Measurements from ENCODE around the gene MADCAM1.
"Not testable (repeated sequence)": the region's sequence is repeated elsewhere in the genome, so short reads cannot be mapped to it uniquely, and the experiment has no call there.

Gene MADCAM1

GRCh38 chr19:465056-465816 is 31.1 kb upstream of the MADCAM1 start:
- DNase-seq = no peak

DNA sequence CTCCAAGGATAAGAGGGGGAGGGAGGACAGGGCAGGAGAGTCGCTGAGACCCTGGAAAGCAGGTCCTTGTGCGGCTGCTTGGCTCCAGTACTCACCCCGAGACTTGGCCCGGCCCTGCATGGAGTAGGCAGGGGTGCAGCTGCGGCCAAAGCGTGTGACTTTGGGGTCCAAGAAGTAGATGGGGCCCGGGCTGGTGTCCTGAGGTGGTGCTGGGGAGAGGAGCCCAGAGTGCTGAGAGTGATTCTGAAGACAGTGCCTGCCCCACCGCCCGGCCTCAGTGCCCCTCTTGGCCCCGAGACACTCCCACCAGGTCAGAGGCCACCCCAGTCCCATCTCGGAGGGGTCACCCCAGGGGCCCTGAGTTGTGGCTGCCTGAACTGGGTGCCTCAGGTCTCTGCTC is 28.7 kb upstream of the MADCAM1 start:
- no peak for DNase-seq

DNA sequence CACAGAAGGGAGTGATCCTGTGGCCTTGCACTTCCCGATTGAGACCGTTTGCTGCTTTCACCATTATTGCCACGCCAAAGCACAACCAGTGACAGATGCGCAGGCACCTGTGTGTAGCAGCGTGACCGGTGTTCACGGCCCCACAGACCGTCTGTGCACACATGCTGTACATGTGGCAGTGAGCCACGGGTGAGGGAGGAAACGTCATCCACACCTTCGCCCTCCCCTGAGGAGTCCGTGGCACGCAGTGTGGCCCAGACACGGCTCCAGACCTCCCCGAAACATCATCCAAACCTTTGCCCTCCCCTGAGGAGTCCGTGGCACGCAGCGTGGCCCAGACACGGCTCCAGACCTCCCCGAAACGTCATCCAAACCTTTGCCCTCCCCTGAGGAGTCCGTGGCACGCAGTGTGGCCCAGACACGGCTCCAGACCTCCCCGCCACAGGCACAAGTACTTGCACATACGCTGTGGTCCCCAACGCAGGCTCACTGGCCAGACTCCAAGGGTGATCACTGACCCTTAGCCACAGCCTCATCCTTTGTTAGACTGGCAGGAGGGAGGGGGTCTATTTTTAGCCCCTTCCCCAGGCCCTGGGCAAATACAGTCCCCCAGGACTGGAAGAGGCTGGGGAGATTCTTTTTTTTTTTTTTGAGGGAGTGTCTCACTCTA is 27.6 kb upstream of the MADCAM1 start:
- no peak for DNase-seq

DNA sequence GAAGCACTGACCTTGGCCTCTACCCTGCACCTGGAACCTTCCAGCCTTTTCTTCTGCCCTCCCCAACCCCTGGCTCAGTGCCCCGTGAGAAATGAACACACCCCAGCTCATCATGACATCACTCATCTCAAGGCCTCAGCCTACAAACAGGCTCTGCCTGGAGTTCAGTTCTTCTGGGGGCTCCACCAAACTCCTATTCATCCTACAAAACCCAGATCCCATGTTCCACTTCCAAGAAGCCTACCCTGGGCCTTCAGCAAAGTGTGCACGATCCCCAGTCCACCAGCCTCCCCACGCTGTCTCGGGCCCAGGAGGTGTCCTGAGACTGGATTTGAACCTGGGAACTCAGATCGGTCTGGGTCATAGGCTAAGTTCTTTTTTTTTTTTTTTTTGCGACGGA is 26.5 kb upstream of the MADCAM1 start:
- no peak for DNase-seq

DNA sequence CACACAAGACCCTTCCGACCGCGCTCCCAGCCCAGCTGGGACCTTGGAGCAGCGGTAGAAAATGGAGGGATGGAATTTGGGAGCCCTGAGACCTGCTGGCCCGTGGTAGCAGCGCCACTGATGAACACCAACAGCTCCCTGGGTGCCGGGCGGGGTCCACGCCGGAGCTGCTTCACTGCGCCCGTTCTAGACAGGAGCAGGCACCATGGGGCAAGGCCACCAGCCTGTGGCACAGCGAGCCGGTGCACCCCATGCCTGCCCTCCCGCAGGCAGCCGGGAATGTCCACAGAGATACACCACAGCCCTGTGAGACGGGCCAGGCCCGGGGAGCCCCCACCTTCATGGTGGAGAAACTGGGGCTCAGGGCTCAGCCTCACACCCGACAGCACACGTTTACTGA is 25.6 kb upstream of the MADCAM1 start:
- no peak for DNase-seq

- no peak for DNase-seq
Observed at GRCh38 chr19:472005-472858, 24.1 kb upstream of the MADCAM1 start.

- DNase-seq = no peak
Observed at GRCh38 chr19:474126-475078, 21.9 kb upstream of the MADCAM1 start.

GRCh38 chr19:475360-475759 is 20.9 kb upstream of the MADCAM1 start:
- no peak for DNase-seq

DNA sequence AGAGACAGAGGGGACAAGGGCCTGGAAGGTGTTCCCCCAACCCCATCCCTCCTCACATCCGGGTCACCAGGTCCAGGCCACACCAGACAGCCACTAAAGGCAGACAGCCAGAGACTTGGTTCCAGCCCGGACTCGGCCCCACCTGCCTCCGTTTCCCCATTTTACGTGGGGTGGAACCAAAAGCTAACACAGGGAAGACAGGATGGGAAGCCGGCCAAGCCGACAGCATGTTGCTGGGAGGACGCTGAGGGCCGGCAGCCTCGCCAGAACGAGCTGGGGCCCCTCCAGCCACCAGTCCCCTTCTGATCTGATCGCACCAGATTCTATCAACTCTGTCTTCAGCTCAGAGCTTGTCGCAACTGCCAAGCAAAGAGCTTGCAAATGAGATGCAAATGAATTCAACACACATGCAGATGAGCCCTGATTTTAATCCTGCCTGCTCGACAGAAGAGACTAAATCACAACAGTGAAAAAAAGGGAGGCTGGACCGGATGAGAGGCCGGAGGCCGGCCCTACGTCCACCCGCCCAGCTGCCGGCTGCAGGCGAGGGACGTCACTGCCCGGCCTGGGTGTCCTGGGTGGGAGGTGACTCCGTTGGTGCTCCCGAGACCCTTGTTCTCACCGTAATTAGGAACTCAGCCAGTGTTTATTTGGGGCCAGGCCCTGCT is 17.9 kb upstream of the MADCAM1 start:
- no peak for DNase-seq

GRCh38 chr19:478976-479375 is 17.3 kb upstream of the MADCAM1 start:
- DNase-seq = no peak

GRCh38 chr19:480016-480855 is 16.1 kb upstream of the MADCAM1 start:
- no peak for DNase-seq

DNA sequence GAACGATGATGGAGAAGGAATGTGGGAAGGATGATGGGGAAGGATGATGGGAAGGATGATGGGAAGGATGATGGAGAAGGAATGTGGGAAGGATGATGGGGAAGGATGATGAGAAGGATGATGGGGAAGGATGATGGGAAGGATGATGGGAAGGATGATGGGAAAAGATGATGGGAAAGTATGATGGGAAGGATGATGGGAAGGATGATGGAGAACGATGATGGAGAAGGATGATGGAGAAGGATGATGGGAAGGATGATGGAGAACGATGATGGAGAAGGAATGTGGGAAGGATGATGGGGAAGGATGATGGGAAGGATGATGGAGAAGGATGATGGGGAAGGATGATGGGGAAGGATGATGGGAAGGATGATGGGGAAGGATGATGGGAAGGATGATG is 15.2 kb upstream of the MADCAM1 start:
- not testable (repeated sequence) for DNase-seq

DNA sequence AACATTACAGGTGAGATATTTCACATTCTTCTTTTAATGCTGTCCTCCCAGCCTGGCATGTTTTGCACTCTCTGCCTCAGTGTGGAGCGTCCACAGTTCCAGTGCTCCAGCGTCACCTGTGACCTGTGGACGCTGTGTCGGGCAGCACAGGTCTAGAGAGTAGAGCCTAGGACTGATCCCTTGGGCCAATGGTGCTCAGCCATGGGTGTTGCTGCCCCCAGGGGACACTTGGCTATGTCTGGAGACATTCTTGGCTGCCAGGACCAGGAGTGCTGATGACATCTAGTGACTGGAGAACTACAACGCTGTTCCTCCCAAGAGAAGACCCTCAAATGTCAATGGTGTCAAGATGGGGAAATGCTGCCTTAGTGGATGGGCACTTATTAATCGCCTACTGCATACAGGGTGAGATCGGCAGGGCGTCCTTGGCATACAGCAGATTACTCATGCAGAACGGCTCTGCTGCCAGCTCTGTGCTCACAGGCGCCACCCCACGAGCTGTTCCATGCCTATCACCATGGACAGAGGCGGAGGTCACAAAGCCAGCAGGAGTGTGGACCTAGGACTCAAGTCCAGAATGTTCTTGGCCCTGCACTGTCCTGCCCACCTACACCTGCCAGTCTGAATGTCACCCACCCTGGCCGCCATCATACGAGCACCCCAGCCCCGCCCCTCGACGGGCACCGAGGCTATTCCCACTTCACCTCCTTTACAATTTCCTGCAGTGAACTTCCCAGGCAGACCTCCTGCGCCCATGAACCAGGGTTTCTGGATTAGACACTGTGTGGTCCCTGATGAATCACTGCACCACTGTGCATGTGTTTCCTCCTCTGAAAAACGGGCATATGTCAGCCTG is 13.9 kb upstream of the MADCAM1 start:
- DNase-seq = peak; percentile 39 to 44

- DNase-seq = no peak
Observed at GRCh38 chr19:483332-484072, 12.8 kb upstream of the MADCAM1 start.

DNA sequence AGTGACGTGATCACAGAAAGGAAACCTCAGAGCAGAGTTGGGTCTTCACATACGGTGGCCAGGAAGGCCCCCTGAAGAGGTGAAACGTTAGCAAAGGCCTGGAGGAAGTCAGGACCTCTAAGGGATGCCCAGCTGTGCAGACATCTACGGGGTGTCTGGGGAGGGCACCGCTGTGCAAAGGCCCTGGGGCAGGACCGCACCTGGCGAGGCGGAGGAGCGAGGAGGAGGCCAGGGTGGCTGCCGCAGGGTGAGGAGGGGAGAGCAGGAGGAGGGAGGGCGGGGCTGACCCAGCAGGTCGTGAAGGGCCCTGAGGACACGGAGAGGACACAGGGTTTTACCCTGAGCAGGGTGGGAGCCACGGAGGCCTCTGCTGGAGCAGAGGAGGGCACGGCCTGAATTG is 11.8 kb upstream of the MADCAM1 start:
- no peak for DNase-seq

- no peak for DNase-seq
Observed at GRCh38 chr19:485077-485476, 11.2 kb upstream of the MADCAM1 start.

- DNase-seq = no peak
Observed at GRCh38 chr19:485583-486236, 10.6 kb upstream of the MADCAM1 start.
